Activated naive CD4-positive, alpha-beta T cell treated with anti-CD3 and anti-CD28 coated beads for 36 hours (primary cell): Measurements from ENCODE around the gene CAPN2. TPM values are rescaled to one million over a fixed set of nuclear protein-coding genes. Genes with fewer than 3 reads are reported as not detected.

Experiments used
- CTCF ChIA-PET: fragments of 350-600 bp; sonication (Branson Sonifier 250); formaldehyde crosslinking; loops from one replicate; lab custom pipeline; 2021; ENCODE audit warnings: antibody characterized with exemption; lab: Charles Lee
- DNase-seq: peaks from one replicate; pipeline ENCODE4 v3.0.0-alpha.2; 2020
- H3K27ac Mint-ChIP-seq: one replicate; pipeline ENCODE4 v1.8.0; 2021; ENCODE audit warnings: mild to moderate bottlenecking, mixed read lengths
- H3K27me3 Mint-ChIP-seq: one replicate; pipeline ENCODE4 v1.8.0; 2021; ENCODE audit warnings: low read depth, mixed read lengths
- H3K36me3 Mint-ChIP-seq: one replicate; pipeline ENCODE4 v1.8.0; 2021; ENCODE audit warnings: low read depth, mixed read lengths
- H3K4me1 Mint-ChIP-seq: one replicate; pipeline ENCODE4 v1.8.0; 2021; ENCODE audit warnings: low read depth, mixed read lengths
- H3K4me3 Mint-ChIP-seq: one replicate; pipeline ENCODE4 v1.8.0; 2021; ENCODE audit warnings: mild to moderate bottlenecking, moderate library complexity, mixed read lengths
- H3K9me3 Mint-ChIP-seq: one replicate; pipeline ENCODE4 v1.8.0; 2021; ENCODE audit warnings: mixed read lengths
- intact Hi-C: fragments of 100-400 bp; cut with micrococcal nuclease; formaldehyde crosslinking; loops from one replicate; pipeline ENCODE4 v1.15.1; 2023
- total RNA-seq, 2 experiments: library from RNA; stranded (reverse); gene quantifications; one replicate each; pipeline ENCODE4 v1.2.3, GENCODE V29; 2021

CAPN2 gene
- total RNA-seq, 2 experiments from 2014 or later: 17.0 to 19.5 TPM

- no peaks in the 10 kb centered on the region for H3K9me3 Mint-ChIP-seq
- H3K4me1 Mint-ChIP-seq: no peaks in the 10 kb centered on the region
- CTCF ChIA-PET: interaction anchor here (2.4 kb wide), 1 partner anchor 10 kb away, joined by 12 read pairs; no protein-coding TSS in a partner anchor
- H3K4me3 Mint-ChIP-seq: no peak overlapping the region
- intact Hi-C loops: no loop called here
- peak; percentile 11 for DNase-seq
- H3K27me3 Mint-ChIP-seq: no peaks in the 10 kb centered on the region
- H3K36me3 Mint-ChIP-seq: peaks cover 10% of the 10 kb centered on the region
- H3K27ac Mint-ChIP-seq: no peak overlapping the region
Observed at GRCh38 chr1:223759273-223759672, 46.9 kb downstream of the CAPN2 start.

- intact Hi-C loops: no loop called here
- no peak overlapping the region for H3K27ac Mint-ChIP-seq
- H3K4me3 Mint-ChIP-seq: no peak overlapping the region
- no peak for DNase-seq
- peaks cover 10% of the 10 kb centered on the region for H3K36me3 Mint-ChIP-seq
- CTCF ChIA-PET: interaction anchor here (0.9 to 2.4 kb wide), 3 partner anchors 11 to 65 kb away, joined by 3 to 12 read pairs (median 3); no protein-coding TSS in a partner anchor
- no peaks in the 10 kb centered on the region for H3K4me1 Mint-ChIP-seq
- H3K9me3 Mint-ChIP-seq: no peaks in the 10 kb centered on the region
- H3K27me3 Mint-ChIP-seq: no peaks in the 10 kb centered on the region
Observed at GRCh38 chr1:223760833-223761232, 48.5 kb downstream of the CAPN2 start.

GRCh38 chr1:223761411-223761810 lies 49.1 kb downstream of the CAPN2 start:
- no peaks in the 10 kb centered on the region for H3K9me3 Mint-ChIP-seq
- no peaks in the 10 kb centered on the region for H3K4me1 Mint-ChIP-seq
- no peak for DNase-seq
- CTCF ChIA-PET: interaction anchor here (0.9 to 2.4 kb wide), 3 partner anchors 12 to 66 kb away, joined by 3 to 12 read pairs (median 3); no protein-coding TSS in a partner anchor
- intact Hi-C loops: no loop called here
- H3K27ac Mint-ChIP-seq: no peak overlapping the region
- peaks cover 10% of the 10 kb centered on the region for H3K36me3 Mint-ChIP-seq
- no peaks in the 10 kb centered on the region for H3K27me3 Mint-ChIP-seq
- H3K4me3 Mint-ChIP-seq: no peak overlapping the region

GRCh38 chr1:223763251-223763650 lies 50.9 kb downstream of the CAPN2 start:
- Mint-ChIP-seq H3K36me3 (peaks cover 8% of the 10 kb centered on the region), H3K27ac (peak overlapping the region; percentile 46), H3K9me3 (no peaks in the 10 kb centered on the region), H3K4me3 (no peak overlapping the region), H3K4me1 (no peaks in the 10 kb centered on the region), H3K27me3 (no peaks in the 10 kb centered on the region)
- CTCF ChIA-PET: interaction anchor here (1.4 to 2.2 kb wide), 2 partner anchors 14 to 65 kb away, joined by 5 to 7 read pairs; no protein-coding TSS in a partner anchor
- intact Hi-C loops: no loop called here
- no peak for DNase-seq

- CTCF ChIA-PET: interaction anchor here (2.2 kb wide), 2 partner anchors 15 to 65 kb away, joined by 7 read pairs; no protein-coding TSS in a partner anchor
- intact Hi-C loops: no loop called here
Observed at GRCh38 chr1:223763881-223764280, 51.5 kb downstream of the CAPN2 start.

GRCh38 chr1:223765036-223765718 lies 52.8 kb downstream of the CAPN2 start:
- Mint-ChIP-seq H3K27ac (no peak overlapping the region), H3K4me3 (no peak overlapping the region), H3K9me3 (no peaks in the 10 kb centered on the region), H3K27me3 (no peaks in the 10 kb centered on the region), H3K36me3 (peaks cover 16% of the 10 kb centered on the region), H3K4me1 (no peaks in the 10 kb centered on the region)
- no peak for DNase-seq
- intact Hi-C loops: no loop called here
- CTCF ChIA-PET: interaction anchor here (2.2 kb wide), 2 partner anchors 16 to 67 kb away, joined by 7 read pairs; no protein-coding TSS in a partner anchor

More at GRCh38 chr1:223763881-223764280, 51.5 kb downstream of the CAPN2 start:
- H3K4me3 Mint-ChIP-seq: no peak overlapping the region
- H3K27ac Mint-ChIP-seq: no peak overlapping the region
- H3K27me3 Mint-ChIP-seq: no peaks in the 10 kb centered on the region
- peaks cover 10% of the 10 kb centered on the region for H3K36me3 Mint-ChIP-seq
- no peaks in the 10 kb centered on the region for H3K9me3 Mint-ChIP-seq
- DNase-seq: no peak
- H3K4me1 Mint-ChIP-seq: no peaks in the 10 kb centered on the region

- no peak overlapping the region for H3K27ac Mint-ChIP-seq
- CTCF ChIA-PET: interaction anchor here (2.2 kb wide), 1 partner anchor 17 kb away, joined by 7 read pairs; no protein-coding TSS in a partner anchor
- no peaks in the 10 kb centered on the region for H3K4me1 Mint-ChIP-seq
- no peak overlapping the region for H3K4me3 Mint-ChIP-seq
- DNase-seq: no peak
- intact Hi-C loops: no loop called here
- H3K36me3 Mint-ChIP-seq: peaks cover 16% of the 10 kb centered on the region
- H3K9me3 Mint-ChIP-seq: no peaks in the 10 kb centered on the region
- no peaks in the 10 kb centered on the region for H3K27me3 Mint-ChIP-seq
Observed at GRCh38 chr1:223765719-223766340, 53.5 kb downstream of the CAPN2 start.

- CTCF ChIA-PET: interaction anchor here (1.0 to 2.1 kb wide), 2 partner anchors 21 to 60 kb away, joined by 3 to 8 read pairs; no protein-coding TSS in a partner anchor
- Mint-ChIP-seq H3K27ac (no peak overlapping the region), H3K4me1 (peaks cover 25% of the 10 kb centered on the region), H3K4me3 (no peak overlapping the region), H3K36me3 (peaks cover 23% of the 10 kb centered on the region), H3K9me3 (no peaks in the 10 kb centered on the region), H3K27me3 (no peaks in the 10 kb centered on the region)
- intact Hi-C loops: no loop called here
- no peak for DNase-seq
Observed at GRCh38 chr1:223770621-223771315, 58.4 kb downstream of the CAPN2 start.

- Mint-ChIP-seq H3K27ac (peak overlapping the region; percentile 7), H3K4me3 (no peak overlapping the region), H3K36me3 (peaks cover 29% of the 10 kb centered on the region), H3K9me3 (no peaks in the 10 kb centered on the region), H3K27me3 (no peaks in the 10 kb centered on the region), H3K4me1 (peaks cover 31% of the 10 kb centered on the region)
- no peak for DNase-seq
- intact Hi-C loops: no loop called here
- CTCF ChIA-PET: interaction anchor here (2.1 kb wide), 1 partner anchor 22 kb away, joined by 8 read pairs; no protein-coding TSS in a partner anchor
Observed at GRCh38 chr1:223771469-223771813, 59.1 kb downstream of the CAPN2 start.

GRCh38 chr1:223771814-223772770 lies 59.8 kb downstream of the CAPN2 start:
- H3K27ac Mint-ChIP-seq: no peak overlapping the region
- CTCF ChIA-PET: interaction anchor here (0.7 to 2.1 kb wide), 3 partner anchors 9 to 70 kb away, joined by 3 to 8 read pairs (median 3); no protein-coding TSS in a partner anchor
- intact Hi-C loops: no loop called here

GRCh38 chr1:223772771-223773160 lies 60.4 kb downstream of the CAPN2 start:
- Mint-ChIP-seq H3K9me3 (no peaks in the 10 kb centered on the region), H3K4me3 (no peak overlapping the region), H3K4me1 (peaks cover 41% of the 10 kb centered on the region), H3K27me3 (no peaks in the 10 kb centered on the region), H3K27ac (no peak overlapping the region), H3K36me3 (peaks cover 36% of the 10 kb centered on the region)
- intact Hi-C loops: no loop called here
- CTCF ChIA-PET: interaction anchor here (0.7 kb wide), 2 partner anchors 8 to 69 kb away, joined by 3 read pairs; no protein-coding TSS in a partner anchor
- no peak for DNase-seq

More at GRCh38 chr1:223771814-223772770, 59.8 kb downstream of the CAPN2 start:
- Mint-ChIP-seq H3K36me3 (peaks cover 32% of the 10 kb centered on the region), H3K9me3 (no peaks in the 10 kb centered on the region), H3K4me1 (peaks cover 36% of the 10 kb centered on the region), H3K4me3 (no peak overlapping the region), H3K27me3 (no peaks in the 10 kb centered on the region)
- DNase-seq: no peak
